Raji (cell line): ENCODE results near the gene CSTB.

Source experiments
- POLR2A ChIP-seq: IDR thresholded peaks from 2 replicates; pipeline ENCODE4 v1.6.1; 2011; ENCODE audit warnings: low read depth, low read length, control low read depth; ENCODE audit not compliant: insufficient read depth

CSTB gene

GRCh38 chr21:43775795-43776430 lies at the start of gene CSTB:
Gene CSTB (minus strand): TSS chr21:43776308. CDS start chr21:43776269, 39 bp downstream.
- TF ChIP-seq POLR2A: peak; percentile 74

- no peak for TF ChIP-seq POLR2A
Measured at GRCh38 chr21:43825242-43825935, 49.3 kb upstream of the CSTB start.

- TF ChIP-seq POLR2A: no peak
Measured at GRCh38 chr21:43824333-43825241, 48.5 kb upstream of the CSTB start.

GRCh38 chr21:43820466-43820865 lies 44.4 kb upstream of the CSTB start:
- TF ChIP-seq POLR2A: no peak

- TF ChIP-seq POLR2A: no peak
Measured at GRCh38 chr21:43819511-43820405, 43.6 kb upstream of the CSTB start.

- TF ChIP-seq POLR2A: no peak
Measured at GRCh38 chr21:43818685-43819084, 42.6 kb upstream of the CSTB start.

- no peak for TF ChIP-seq POLR2A
Measured at GRCh38 chr21:43817157-43818086, 41.3 kb upstream of the CSTB start.

GRCh38 chr21:43816611-43817071 lies 40.5 kb upstream of the CSTB start:
- no peak for TF ChIP-seq POLR2A

- TF ChIP-seq POLR2A: no peak
Measured at GRCh38 chr21:43815991-43816390, 39.9 kb upstream of the CSTB start.

- no peak for TF ChIP-seq POLR2A
Measured at GRCh38 chr21:43815107-43815613, 39.1 kb upstream of the CSTB start.

GRCh38 chr21:43814215-43815106 lies 38.4 kb upstream of the CSTB start:
- no peak for TF ChIP-seq POLR2A

GRCh38 chr21:43813656-43813980 lies 37.5 kb upstream of the CSTB start:
- no peak for TF ChIP-seq POLR2A

- no peak for TF ChIP-seq POLR2A
Measured at GRCh38 chr21:43812957-43813655, 37.0 kb upstream of the CSTB start.
